ENCODE results near the gene TMEM150B.

- TF ChIP-seq CTCF (IDR thresholded peaks at IDR 0.05), result no peak
- no peak for TF ChIP-seq EZH2 (IDR thresholded peaks at IDR 0.05)
- no peak for TF ChIP-seq EZH2phosphoT487 (IDR thresholded peaks at IDR 0.05)
Observed at GRCh38 chr19:55279770-55280643, 45.1 kb downstream of the TMEM150B start, which contains the start of gene HSPBP1.
